HG03108 (cell line): ENCODE measurements around the gene TAF1C.

ENCODE experiments used
- ATAC-seq: cut with Tn5 transposase; IDR thresholded peaks from one replicate; pipeline ENCODE4 v1.9.1; 2021; ENCODE audit warnings: moderate library complexity; ENCODE audit not compliant: unreplicated experiment

The TAF1C gene

DNA sequence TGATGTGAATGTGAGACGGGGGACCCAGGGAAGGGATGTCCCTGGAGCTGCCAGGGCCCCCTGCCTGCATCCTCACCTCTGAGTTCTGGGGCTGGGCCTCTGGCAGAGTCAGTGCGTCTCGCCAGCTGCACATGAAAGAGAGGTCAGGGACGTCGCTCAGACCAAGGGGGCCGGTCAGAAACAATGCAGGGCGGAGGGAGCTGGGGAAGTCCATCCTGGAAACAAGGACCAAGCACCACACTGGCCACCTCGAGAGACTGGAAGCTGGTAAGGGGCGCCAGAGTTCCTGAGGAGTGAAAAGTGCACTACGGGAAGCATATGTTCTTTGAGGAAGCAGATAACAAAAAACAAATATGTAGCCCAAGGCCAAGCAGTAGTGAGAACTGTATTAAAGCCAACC is 2.1 kb downstream of the TAF1C start:
- no peak for ATAC-seq

DNA sequence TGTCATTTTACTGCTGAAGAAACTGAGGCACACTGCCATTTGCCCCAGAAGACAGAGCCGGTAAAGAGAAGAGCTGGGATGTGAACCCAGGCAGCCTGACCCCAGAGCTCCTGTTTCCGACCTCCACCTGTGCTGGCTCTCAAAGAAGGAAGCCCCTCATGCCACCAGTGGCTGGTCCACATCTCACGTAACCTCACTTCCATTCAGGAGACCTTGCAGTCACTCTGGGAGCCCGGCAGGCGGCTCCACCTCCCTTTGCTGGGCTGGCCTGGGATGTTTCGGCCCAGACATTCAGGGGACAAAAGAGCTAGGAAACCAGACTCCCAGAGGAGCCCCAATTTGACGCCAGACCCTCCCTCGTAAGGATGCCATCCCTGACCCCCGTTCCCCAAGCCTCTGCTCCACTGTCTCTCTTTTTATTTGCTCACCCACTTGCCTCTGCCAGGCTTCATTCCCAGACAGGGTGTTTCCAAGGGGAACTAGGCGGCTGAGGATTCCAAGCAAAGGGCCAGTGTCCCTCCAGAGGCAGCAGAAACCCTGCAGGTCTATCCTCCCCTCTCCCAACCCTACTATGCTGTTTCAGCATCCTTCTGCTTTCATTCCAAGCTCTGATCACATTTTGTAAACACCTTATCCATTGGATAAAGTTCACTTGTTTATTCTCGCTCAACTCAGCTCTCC is 2.8 kb downstream of the TAF1C start:
- no peak for ATAC-seq

DNA sequence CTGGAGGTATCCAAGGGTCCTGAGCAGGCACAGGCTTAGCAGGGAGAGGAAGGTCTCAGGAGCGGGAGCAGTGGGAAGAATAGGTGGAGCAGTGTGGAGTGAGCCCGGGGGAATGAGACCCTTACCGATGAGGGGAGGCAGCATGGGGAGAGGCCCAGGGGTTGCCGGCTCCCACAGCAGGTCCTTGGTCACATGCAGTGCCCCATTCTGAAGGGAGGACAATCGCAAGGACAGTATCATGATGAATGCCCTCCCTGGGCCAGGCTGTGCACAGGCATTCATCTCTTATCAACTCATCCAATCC is 3.3 kb downstream of the TAF1C start:
- no peak for ATAC-seq

DNA sequence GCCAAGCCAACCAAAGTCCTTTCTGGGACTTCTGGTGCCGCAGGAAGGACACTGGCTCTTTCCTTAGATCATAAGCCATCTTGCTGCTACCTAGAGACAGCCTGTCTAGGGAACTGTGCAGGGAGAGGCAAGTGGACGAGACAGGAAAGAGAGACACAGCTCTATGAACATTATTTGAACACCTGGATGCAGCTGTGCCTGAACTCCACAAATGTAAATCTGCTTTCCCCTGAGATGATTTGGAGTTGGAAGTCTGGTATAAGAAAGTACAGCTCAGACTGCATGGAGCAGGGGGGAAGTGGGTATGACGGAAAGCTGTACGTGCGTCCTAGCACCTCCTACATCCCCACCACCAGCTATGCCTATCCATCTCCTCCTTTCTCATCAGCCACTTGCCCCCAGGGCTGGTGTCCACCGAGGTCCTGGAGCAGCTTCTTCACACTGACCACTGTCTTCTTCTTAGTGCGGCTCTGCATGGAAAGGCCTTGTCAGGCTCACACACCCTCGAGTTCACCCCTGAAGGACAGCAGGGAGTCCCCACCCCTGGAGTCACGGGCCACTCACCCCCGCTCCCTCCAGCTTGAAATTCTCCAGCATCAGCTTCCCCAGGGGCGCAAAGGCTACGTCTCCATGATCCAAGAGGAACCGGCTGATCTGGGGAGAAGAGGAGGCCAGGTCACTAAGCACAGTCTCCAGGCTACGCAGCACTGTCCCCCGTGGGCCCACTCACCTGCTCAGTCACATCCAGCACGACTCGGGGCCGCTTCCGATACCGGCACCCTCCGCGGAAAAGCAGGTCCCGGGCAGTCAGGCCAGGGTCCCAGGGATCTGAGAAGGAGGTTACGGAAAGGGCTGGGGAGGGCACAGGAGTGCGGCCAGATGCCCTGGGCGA is 3.9 kb downstream of the TAF1C start:
- ATAC-seq = no peak

DNA sequence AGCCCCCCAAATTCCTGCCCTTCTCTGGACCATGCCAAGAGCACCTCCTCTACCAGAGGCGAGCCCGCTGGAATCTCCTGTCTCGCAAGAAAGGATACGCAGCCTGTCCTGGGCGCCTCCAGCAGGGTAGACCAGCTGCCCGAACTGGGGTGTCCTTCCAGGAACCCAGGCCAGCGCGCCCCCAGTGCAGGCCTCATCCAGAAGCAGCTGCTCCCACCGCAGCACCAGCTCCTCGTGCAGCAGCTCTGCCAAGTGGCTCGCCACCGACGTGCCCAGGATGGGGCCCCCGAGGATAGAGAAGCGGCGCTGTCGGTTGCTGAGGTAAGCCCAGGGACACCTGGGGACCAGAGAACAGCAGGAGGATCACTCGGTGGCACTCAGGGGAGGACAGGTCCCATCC is 4.8 kb downstream of the TAF1C start:
- no peak for ATAC-seq

DNA sequence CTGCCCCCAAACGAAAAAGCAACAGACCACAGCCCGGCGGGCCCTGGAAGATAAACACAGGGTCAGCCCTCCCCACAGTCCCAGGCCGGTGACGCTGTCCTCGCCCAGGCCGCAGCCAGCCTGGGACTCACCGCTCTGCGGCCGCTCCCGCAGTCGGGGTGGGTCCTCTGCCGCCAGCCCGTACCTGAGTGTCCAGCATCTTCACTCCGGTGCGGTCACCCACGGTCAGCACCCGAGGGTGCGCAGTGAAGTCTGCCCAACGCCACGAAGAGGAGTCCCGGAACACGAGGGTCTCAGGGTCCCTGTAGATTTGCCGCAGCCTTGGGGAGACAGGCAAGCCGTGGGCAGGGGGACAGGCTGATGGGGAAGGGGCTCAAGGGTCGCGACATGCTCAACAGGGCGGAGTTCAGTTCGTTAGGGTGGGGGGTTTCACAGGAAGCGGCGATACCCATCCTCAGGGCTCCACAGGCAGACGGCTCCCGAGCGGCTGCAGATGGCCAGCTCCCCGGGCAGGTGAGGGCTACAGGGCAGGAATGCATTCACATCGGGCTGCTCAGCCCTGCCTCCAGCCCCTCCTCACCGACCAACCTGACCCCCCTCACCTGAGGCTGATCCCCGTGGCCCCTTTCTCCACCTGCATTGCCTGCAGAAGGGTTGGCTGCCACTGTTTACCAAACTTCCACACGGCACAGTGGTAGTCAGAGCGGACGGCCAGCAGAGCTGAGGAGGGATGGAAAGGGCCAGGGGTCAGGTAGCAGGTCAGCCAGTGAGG is 5.5 kb downstream of the TAF1C start:
- ATAC-seq = no peak

DNA sequence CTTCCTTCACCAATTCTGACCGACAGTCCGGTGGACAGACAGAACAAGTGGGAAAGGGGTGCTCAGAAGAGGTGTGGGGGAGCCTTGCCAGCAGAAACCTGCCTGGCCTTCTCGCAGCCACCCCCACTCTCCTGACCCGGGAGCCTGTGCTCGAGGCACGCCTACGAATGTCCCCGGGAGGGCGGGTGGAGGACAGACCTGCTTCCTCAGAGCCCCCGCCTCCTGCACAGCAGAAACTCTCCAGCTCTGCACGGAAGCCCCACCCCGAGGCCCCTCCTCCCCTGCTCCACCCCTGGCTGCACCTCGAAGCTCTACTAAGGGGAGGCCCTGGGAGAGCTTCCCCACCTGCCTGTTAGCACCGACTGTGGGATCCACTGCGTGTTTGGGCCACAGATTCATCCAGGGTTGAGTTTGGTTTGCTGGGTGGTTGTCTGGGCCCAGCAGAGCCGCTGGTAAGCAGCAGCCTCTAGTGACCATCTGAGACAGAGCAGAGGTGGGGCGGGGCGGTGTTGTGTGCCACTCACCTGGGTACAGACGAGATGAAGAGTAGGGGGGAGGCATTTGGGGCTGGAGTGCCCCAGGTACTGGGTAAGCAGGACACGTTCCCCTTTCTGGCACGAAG is 6.2 kb downstream of the TAF1C start:
- no peak for ATAC-seq

DNA sequence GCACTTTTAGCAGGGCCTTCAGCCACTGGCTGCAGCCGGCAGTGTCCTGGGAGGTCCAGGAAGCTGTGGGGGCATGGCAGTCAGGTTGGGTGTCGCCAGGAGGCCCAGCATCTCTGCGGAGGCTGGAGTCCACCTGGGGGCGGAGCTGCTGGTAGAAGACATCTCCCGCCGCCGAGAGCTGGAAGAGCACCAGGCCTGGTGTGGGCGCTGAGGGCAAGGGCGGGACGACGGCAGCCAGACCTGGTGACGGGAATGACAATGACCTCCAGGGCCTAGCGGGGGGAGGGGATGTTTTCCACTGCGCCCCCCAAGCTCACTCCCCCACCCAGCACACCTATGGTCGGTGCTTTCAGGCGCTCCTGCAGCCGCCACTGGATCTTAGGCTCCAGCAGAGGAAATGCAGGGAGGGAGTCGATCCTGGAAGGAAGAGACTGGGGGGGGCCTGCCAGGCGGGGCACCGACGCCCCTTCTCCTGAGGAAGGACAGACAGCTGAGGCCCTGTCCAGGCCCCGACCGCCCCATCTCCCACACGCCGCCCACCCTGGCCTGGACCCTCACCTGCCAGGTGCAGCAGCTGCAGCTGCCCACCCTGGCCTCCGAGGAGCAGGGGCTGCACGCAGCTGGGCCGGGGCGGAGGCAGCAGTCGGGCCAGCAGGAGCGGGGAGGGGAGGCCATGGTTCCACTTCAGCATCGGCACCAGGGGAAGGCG is 7.1 kb downstream of the TAF1C start:
- no peak for ATAC-seq

DNA sequence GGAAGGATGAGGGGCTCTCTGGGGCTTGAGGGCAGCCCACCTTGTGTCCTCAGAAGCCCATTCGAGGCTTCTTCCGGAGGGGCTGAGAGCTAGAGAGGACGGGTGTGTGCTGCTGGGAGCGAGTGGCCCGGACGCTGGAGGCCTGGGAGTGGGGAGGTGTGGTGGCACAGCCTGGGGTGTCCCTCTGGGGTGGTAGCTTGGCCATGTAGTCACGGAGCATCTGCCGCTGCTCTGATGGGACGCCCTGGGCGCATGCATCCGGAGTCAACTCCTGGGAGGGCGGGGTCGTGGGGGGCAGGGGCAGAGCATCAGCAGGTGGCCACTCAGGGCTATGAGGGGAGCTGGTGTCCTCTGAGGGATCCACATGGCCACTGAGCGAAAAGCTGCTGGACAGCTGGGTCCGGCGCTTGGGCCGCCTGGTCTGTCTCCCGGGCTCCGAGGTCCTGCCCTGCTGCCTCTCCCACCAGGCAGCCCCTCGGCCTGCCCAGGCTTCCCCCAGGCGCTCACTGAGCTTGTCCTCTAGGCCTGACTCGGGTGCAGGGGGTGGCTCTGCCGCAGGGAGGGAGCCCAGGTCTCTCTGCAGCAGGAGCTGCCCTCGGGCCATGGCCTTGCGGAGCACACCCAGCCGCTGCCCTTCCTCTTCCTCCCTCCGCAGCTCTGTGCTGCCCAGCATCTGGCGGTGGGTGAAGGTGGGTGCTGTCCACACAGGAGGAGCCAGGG is 7.8 kb downstream of the TAF1C start:
- ATAC-seq = no peak

DNA sequence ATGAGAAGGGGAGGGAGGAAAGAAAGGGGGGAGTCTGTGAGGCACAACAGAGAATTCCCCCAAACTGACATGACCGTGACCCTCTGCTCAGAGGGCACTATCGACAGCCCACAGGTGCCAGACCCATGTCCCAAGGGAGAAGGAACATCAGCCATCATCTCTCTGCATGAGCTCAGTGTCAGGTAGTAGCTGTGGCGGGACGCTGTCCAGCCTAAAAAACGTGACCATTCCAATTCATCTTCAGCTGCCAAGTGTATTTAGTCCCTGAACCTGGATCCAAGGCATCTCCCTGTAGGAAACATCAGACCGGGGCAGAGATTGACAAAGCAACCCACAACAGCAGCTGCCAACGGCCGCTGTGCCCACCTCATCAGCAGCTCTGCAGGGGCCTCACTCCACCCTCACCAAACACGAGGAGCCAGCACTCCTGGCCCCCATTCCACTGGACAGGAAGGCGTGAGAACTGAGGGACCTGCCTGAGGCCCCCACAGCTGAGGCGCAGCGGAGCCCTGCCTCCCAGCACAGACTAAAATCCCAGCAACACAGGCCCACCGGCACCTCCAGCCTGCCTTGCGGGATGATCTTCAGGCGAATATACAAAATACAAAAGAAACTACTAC is 8.6 kb downstream of the TAF1C start:
- ATAC-seq = no peak

DNA sequence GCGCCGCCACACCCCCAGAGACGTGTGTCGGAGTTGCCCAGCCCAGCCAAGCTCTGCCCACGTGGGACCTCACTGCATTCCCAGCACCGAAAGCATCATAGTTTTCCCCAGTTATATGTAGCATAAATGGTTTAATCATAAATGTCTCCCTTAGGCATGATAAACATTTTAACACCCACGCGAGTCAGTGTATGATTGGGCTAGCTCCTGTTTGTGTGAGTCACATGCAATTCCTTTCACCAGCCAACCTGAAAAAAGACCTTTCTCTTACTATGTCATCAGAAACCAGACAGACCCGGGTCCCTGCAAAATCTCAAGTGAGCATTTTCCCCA is 9.2 kb downstream of the TAF1C start:
- no peak for ATAC-seq

DNA sequence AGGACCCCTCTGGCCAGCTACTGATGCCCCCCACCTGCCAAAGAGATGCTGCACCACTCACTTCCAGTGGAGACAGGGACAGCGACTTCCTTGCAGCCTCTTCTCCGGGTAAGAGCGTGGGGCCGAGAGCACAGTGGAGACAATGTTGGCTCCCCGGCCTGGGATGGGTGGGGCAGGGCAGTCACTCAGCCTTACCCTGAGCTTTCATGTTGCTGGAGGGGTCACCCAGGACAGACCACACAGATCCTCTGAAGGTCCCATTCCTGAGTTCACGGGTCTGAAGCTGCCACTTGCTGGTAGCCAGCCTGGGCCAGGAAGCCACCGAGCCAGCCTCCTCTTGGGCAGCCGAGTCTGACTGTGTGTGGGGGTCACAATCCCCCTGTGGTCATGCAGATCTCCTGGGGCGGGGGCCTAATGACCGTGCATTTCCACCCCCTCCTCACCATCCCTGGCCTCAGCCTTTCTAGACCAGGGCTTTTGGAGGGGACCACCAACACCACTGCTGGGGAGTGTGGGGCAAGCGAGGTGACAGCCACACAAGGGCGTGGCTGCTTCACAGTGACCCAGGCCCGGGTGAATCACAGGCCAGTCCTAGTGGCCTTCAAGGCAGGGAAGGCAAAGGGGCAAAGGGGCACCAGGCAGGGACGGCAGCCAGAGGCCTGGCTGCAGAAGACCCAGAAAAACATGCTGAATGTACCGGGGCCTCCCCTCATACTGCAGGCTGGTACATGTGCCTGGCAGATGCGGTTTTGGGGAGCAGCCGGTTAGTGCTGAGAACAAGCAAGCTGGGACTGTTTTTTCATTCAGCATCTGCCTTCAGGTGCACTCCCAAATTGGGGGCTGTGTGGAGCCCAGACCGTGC is 10.4 kb downstream of the TAF1C start:
- ATAC-seq = no peak

DNA sequence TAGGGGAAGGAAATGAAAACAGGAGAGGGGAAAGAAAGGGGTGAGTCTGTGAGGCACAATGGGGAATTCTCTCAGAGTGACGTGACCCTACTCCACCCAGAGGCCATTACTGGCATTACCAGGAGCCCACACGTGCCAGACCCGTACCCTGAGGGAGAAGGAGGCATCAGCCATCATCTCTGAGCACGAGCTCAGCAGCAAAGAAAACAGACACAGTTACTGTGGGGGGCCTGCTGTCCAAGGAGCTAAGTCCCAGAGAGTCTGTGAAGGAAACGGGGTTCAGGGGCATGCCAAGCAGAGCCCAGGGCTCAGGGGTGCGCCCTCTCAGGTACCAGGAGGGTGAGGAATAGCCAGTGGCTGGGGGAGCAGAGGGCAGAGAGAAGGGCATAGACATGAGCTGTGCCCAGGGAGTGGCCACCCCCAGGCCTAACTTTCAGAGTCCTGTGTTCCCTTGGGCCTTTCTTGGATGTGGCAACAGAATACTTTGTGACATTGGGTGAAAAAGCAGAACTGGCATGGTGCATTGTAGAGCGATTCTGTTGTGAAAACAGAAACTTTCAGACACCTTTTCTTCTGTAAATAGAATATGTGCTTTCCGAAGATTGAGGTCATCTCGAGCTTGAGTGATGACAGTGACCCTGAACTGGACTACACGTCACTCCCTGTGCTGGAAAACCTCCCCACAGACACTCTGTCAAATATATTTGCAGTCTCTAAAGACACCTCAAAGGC is 11.3 kb downstream of the TAF1C start:
- peak; percentile 60 for ATAC-seq

DNA sequence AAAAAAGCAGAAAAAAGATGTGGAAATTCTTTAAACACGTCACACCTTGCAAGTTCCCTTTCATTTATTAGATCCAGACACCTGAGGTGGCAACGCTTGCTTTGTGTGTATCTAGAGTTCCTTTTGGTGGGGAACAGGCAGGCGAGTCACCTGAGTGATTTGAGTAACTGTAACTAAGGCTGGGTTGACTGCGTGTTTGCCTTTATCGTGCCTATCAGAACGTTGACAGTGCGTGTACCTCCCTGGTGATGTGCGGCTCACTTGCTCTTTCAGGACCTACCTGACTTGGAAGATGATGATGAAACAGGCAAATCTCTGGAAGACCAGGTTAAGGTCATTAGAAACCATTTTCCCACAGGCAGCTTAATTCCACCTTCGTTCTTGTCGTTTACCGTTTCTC is 12.5 kb downstream of the TAF1C start:
- no peak for ATAC-seq

DNA sequence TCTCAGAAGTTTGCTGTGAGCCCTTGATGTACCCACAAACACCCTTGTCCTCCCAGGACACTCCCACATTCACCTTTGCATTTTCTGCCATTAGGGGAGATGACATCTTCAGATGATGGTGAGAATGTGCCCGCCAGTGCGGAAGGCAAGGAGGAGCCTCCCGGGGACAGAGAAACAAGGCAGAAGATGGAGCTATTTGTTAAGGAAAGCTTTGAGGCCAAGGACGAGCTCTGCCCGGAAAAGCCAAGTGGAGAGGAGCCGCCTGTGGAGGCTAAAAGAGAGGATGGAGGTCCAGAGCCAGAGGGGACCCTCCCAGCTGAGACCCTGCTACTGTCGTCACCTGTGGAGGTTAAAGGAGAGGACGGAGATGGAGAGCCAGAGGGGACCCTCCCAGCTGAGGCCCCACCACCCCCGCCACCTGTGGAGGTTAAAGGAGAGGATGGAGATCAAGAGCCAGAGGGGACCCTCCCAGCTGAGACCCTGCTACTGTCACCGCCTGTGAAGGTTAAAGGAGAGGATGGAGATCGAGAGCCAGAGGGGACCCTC is 17.0 kb downstream of the TAF1C start:
- no peak for ATAC-seq

DNA sequence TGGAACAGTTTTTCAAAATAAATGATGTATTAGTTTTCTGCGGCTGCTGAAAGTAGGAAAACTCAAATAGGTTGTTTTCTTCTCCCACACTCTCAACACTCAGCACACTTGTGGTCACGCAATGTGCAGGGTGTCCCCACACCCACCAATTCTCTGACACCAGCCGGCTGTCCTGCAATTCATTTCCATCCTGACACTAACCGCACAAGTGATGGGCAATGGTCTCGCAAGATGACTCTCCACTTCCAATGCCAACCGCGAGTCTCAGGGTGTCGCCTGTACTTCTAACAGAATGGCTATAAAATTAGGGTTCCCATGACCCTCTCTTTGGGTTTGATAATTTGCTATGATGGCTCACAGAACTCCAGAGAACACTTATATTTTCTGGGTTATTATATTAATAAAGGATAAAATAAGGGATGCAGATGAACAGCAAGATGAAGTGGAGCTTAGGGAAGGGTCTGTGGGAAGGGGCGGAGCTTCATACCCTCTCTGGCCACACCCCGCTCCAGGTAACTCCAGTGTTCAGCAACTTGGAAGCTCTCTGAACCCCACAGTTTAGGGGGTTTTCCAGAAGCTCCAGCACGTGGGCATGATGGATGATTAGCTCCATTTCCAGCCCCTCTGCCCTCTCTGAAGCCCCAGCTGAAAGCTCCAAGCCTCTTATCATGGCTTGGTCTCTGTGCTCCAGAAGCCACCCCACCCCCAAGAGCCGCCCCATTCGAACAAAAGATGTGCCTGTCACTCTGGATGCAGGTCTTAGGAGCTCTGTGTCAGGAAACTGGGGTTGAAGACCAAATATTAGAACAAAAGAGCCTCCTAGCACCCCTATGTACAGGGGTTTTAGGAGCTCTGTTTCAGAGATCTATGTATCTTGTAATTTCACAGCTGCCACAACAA is 19.8 kb downstream of the TAF1C start:
- no peak for ATAC-seq

DNA sequence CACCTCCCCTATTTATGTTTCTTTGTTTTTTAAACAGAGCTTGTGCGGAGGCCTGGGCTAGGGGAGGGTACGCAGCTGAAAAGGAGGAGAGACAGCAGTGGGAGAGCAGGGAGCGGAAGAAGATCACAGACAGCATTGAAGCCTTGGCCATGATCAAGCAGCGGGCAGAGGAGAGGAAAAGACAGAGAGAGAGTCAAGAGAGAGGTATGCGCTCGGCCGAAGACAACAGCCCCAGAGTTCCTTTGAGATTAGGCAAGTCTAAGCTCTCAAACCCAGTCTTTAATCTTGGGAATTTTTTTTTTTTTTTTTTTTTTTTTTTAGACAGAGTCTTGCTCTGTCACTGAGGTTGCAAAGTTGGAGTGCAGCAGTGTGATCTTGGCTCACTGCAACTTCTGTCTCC is 21.1 kb downstream of the TAF1C start:
- ATAC-seq = no peak
